Esophagus squamous epithelium (tissue), 4 donors: ENCODE data around the gene SLC9A9.

Experiments used
- CTCF ChIP-seq, 6 experiments: fragments of 450-650 bp in 4 of 6; fragments of 200-600 bp in 2 of 6; sonication (generic) in 2 of 6; IDR thresholded peaks; one replicate each; pipeline ENCODE4 v1.5.1; 2016 to 2019; ENCODE audit warnings: antibody characterized with exemption in 6 of 6, mild to moderate bottlenecking in 4 of 6, moderate library complexity in 4 of 6
- POLR2A ChIP-seq, 4 donors: fragments of 450-650 bp; IDR thresholded peaks; one replicate each; pipeline ENCODE4 v1.6.1; 2017; ENCODE audit warnings: antibody characterized with exemption in 4 of 4, mild to moderate bottlenecking in 4 of 4, moderate library complexity in 3 of 4

- TF ChIP-seq POLR2A (IDR thresholded peaks at IDR 0.05) (no peak), CTCF (IDR thresholded peaks at IDR 0.05) (no peak)
Measured at GRCh38 chr3:143567823-143568222, 280.4 kb downstream of the SLC9A9 start.
